Measurements from ENCODE around the gene PAQR6.

- no peak for TF ChIP-seq CTCF (IDR thresholded peaks at IDR 0.05)
- TF ChIP-seq POLR2A (IDR thresholded peaks at IDR 0.05), result no peak
Measured at GRCh38 chr1:156262461-156263287, 14.8 kb upstream of the PAQR6 start.

Measured in lower leg skin (tissue), 3 donors.